Measurements from ENCODE around the gene SMCHD1. TPM values are rescaled to one million over a fixed set of nuclear protein-coding genes. Genes with fewer than 3 reads are reported as not detected.
"Not testable (repeated sequence)": the region's sequence is repeated elsewhere in the genome, so short reads cannot be mapped to it uniquely, and the experiment has no call there.

The SMCHD1 gene
- total and polyA plus RNA-seq, 2 experiments from 2014 or later = 18.9 to 54.2 TPM

DNA sequence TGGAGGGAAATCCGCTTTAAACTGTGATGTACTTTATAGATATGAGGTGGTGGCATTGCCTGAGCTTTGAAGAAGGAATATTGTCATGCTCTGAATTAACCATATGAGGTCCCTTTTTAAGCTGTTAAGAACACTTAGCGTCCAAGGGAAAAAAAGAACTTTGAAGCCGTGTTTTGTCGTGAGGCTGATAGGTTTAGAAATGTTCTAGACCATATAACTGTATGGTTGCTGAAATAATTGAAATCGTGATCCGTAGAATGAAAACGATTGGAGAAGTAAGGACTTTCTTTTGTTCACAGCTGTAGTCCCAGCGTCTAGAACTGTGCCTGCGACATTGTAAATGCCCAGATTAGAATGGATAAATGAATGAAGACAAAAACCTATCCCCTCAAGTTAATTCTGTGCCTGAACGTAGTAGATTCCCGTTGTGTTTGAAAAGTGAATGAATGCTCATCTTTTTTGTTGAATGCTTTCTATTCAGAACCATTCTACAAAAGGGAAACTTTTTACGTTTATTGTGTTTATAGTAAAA is 1.5 kb downstream of the SMCHD1 start:
- DNase-seq (ENCODE audit: low read depth in 1 of 2, low spot score in 1 of 2) = no peak
- Histone ChIP-seq H3K36me3 (no peaks in the 10 kb centered on the region), H3K4me1 (ENCODE audit: low read depth) (peaks cover 9% of the 10 kb centered on the region), H3K27me3 (peaks cover 27% of the 10 kb centered on the region), H3K4me3 (peak overlapping the region; percentile 90), H3K27ac (peak overlapping the region; percentile 98), H3K9me3 (ENCODE audit: low read depth) (no peaks in the 10 kb centered on the region)
- TF ChIP-seq CTCF (IDR thresholded peaks at IDR 0.05; ENCODE audit: low read depth, low read length) = no peak

- H3K4me3 ChIP-seq = peak overlapping the region; percentile 90
- H3K27me3 ChIP-seq = peaks cover 19% of the 10 kb centered on the region
- H3K36me3 ChIP-seq = no peaks in the 10 kb centered on the region
- H3K9me3 ChIP-seq (ENCODE audit: low read depth) = no peaks in the 10 kb centered on the region
- H3K27ac ChIP-seq = no peak overlapping the region
- no peak for TF ChIP-seq CTCF (IDR thresholded peaks at IDR 0.05; ENCODE audit: low read depth, low read length)
- DNase-seq (ENCODE audit: low read depth in 1 of 2, low spot score in 1 of 2) = peak in 1 of 2 donors; percentile 74
- peaks cover 9% of the 10 kb centered on the region for H3K4me1 ChIP-seq (ENCODE audit: low read depth)
Measured at GRCh38 chr18:2657788-2658458, 2.4 kb downstream of the SMCHD1 start.

- not testable (repeated sequence) for H3K36me3 ChIP-seq; H3K27ac ChIP-seq; H3K9me3 ChIP-seq (ENCODE audit: low read depth); H3K4me3 ChIP-seq; H3K4me1 ChIP-seq (ENCODE audit: low read depth); H3K27me3 ChIP-seq; DNase-seq (ENCODE audit: low read depth in 1 of 2, low spot score in 1 of 2)
Measured at GRCh38 chr18:2660849-2661248, 5.3 kb downstream of the SMCHD1 start.

DNA sequence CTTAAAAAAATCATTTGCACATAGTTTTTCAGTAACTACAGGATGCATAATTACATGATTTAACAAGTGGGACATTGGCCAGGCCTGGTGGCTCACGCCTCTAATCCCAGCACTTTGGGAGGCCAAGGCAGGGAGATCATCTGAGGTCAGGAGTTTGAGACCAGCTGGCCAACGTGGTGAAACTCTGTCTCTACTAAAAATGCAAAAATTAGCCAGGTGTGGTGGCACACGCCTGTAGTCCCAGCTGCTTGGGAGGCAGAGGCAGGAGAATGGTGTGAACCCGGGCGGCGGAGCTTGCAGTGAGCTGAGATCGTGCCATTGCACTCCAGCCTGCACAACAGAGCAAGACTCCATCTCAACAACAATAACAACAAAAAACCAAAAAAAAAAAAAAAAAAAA is 6.8 kb downstream of the SMCHD1 start:
- H3K27me3 ChIP-seq; H3K36me3 ChIP-seq; DNase-seq (ENCODE audit: low read depth in 1 of 2, low spot score in 1 of 2); H3K27ac ChIP-seq; H3K9me3 ChIP-seq (ENCODE audit: low read depth); H3K4me3 ChIP-seq; H3K4me1 ChIP-seq (ENCODE audit: low read depth): not testable (repeated sequence)

DNA sequence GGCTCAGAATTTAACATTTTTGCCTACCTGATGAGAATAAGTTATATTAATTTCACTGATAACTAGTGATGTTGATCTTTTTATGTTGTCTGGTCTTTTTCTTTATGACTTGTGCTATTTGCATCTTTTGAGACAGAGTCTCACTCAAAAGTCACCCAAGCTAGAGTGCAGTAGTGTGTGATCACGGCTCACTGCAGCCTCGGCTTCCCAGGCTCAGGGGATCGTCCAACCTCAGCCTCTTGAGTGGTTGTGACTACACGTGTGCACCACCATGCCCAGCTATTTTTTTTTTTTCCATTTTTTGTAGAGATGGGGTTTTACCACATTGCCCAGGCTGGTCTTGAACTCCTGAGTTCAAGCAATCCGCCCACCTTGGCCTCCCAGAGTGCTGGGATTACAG is 7.5 kb downstream of the SMCHD1 start:
- Histone ChIP-seq H3K36me3 (peaks cover 12% of the 10 kb centered on the region), H3K4me3 (no peak overlapping the region), H3K4me1 (ENCODE audit: low read depth) (peaks cover under 1% of the 10 kb centered on the region), H3K9me3 (ENCODE audit: low read depth) (no peaks in the 10 kb centered on the region), H3K27me3 (no peaks in the 10 kb centered on the region), H3K27ac (no peak overlapping the region)
- no peak for TF ChIP-seq CTCF (IDR thresholded peaks at IDR 0.05; ENCODE audit: low read depth, low read length)
- no peak for DNase-seq (ENCODE audit: low read depth in 1 of 2, low spot score in 1 of 2)

- Histone ChIP-seq H3K4me3 (no peak overlapping the region), H3K36me3 (peaks cover 56% of the 10 kb centered on the region), H3K27me3 (no peaks in the 10 kb centered on the region), H3K9me3 (ENCODE audit: low read depth) (no peaks in the 10 kb centered on the region), H3K4me1 (ENCODE audit: low read depth) (no peaks in the 10 kb centered on the region), H3K27ac (no peak overlapping the region)
- TF ChIP-seq CTCF (IDR thresholded peaks at IDR 0.05; ENCODE audit: low read depth, low read length) = no peak
- no peak for DNase-seq (ENCODE audit: low read depth in 1 of 2, low spot score in 1 of 2)
Measured at GRCh38 chr18:2672410-2672809, 16.9 kb downstream of the SMCHD1 start.

Data from cardiac muscle cell (in vitro differentiated cells and primary cell).